Lung (tissue), 12 donors: ENCODE measurements around the gene ECM2. TPM values are rescaled to one million over a fixed set of nuclear protein-coding genes. Genes with fewer than 3 reads are reported as not detected.

ENCODE experiments used
- ATAC-seq: fragments of 200-7000 bp; cut with Tn5 transposase; one replicate; pipeline ENCODE4 v1.9.1; 2020; ENCODE audit warnings: moderate number of reproducible peaks; ENCODE audit not compliant: insufficient read depth, low FRiP score
- DNase-seq, 3 donors: peaks; one replicate each; pipeline ENCODE4 v3.0.0-alpha.2; 2013 to 2017
- H3K27ac ChIP-seq, 2 donors: one replicate each; pipeline ENCODE4 v1.5.1; 2013; ENCODE audit warnings: mild to moderate bottlenecking in 2 of 2, moderate library complexity in 2 of 2, control low read depth in 1 of 2, inconsistent platforms in 1 of 2, low read depth in 1 of 2, low read length in 1 of 2
- H3K27me3 ChIP-seq, 3 donors: one replicate each; pipeline ENCODE4 v1.5.1; 2013; ENCODE audit warnings: low read length in 2 of 3; ENCODE audit not compliant: control insufficient read depth in 3 of 3, insufficient read depth in 3 of 3
- H3K36me3 ChIP-seq, 4 donors: one replicate each; pipeline ENCODE4 v1.5.1; 2013; ENCODE audit warnings: low read length in 4 of 4, mild to moderate bottlenecking in 1 of 4, moderate library complexity in 1 of 4; ENCODE audit not compliant: control insufficient read depth in 4 of 4, insufficient read depth in 4 of 4
- H3K4me1 ChIP-seq, 5 donors: one replicate each; pipeline ENCODE4 v1.5.1; 2013; ENCODE audit warnings: low read length in 5 of 5, mild to moderate bottlenecking in 2 of 5, moderate library complexity in 1 of 5; ENCODE audit not compliant: control insufficient read depth in 5 of 5, insufficient read depth in 5 of 5
- H3K4me3 ChIP-seq: one replicate; pipeline ENCODE4 v1.5.1; 2013; ENCODE audit warnings: mild to moderate bottlenecking, control low read depth, moderate library complexity
- H3K9ac ChIP-seq, 2 donors: one replicate each; pipeline ENCODE4 v1.5.1; 2013; ENCODE audit warnings: low read length in 2 of 2, control low read depth in 1 of 2; ENCODE audit not compliant: insufficient read depth in 1 of 2
- H3K9me3 ChIP-seq, 4 donors: one replicate each; pipeline ENCODE4 v1.5.1; 2013; ENCODE audit warnings: low read length in 3 of 4, mild to moderate bottlenecking in 1 of 4, moderate library complexity in 1 of 4; ENCODE audit not compliant: control insufficient read depth in 4 of 4, insufficient read depth in 3 of 4
- WGBS, 2 donors: extraction: QIAGEN DNeasy Blood & Tissue Kit; methylation state at CpG; one replicate each; pipeline ENCODE4 v1.1.7; 2013; 5-methylcytosine and 5-hydroxymethylcytosine counted together
- polyA plus RNA-seq, 2 donors: library from polyadenylated mRNA; stranded (reverse); fragments of 200-250 nt; gene quantifications; one replicate each; pipeline ENCODE4 v1.2.1, GENCODE V29; 2013
- total RNA-seq, 2 donors: library from RNA; depleted of rRNA in 1 of 2; stranded (reverse); fragments of >200 nt in 1 of 2; gene quantifications; one replicate each; pipeline ENCODE4 v1.2.1, GENCODE V29; 2014 to 2021
- TF ChIP-seq, protein P1 (sequence below): IDR thresholded peaks from 2 replicates; pipeline ENCODE4 v1.5.1; 2012; ENCODE audit warnings: mild to moderate bottlenecking; ENCODE audit errors: control extremely low read depth, extremely low read depth
- donor health status: control.
- donor health status: control.
- donor health status: Bipolar disorder and iron deficiency.
- donor health status: healthy.
- donor health status: DM: yes; HTN: yes; CAD: no.

Gene ECM2
- total and polyA plus RNA-seq, 4 donors, result 0.92 to 63.1 (median 2.4) TPM

DNA sequence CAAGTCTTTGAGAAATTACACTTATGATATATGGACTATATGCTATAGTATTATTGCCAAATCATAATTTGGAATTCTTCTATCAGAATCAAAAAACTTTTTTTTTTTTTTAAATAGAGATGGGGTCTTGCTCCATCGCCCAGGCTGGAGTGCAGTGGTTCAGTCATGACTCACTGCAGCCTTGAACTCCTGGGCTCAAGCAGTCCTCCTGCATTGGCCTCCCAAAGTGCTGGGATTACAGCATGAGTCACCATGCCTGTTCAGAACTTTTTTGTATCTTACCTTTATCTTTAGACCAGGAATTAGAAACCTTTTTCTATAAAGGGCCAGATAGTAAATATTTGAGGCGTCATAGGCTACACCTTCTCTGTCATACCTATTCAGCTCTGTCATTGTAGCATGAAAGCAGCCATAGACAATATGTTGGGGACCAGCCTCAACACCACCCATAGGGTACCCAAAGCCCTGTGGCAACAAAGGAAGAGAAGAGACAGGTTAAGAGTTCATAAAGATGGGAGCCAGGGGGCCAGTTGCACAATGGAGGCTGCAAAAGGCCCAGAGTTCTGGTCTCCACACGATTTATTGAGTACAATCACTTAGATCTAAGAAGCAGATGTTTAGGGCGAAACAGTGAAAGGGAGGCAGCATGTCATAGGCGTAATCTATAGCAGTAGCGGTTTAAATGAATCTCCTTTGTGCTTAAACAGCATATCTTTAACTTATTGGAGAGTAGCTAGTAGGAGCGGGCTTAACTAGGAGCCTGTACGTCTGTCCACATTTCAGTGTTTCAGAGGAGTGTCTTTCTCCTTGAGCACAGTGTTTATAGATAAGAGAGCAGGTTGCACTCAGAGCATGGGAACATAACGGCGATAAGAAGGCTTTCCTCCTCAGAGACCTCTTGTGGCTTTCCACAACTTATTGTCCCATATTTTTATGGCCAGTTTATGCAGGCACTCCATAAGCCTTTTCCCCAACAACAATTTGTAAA, 12.5 kb downstream of the ECM2 start:
- H3K36me3 ChIP-seq, result peaks cover 0 to 4% (median 2%) of the 10 kb centered on the region in 4 donors
- H3K9ac ChIP-seq, result no peak overlapping the region
- H3K27me3 ChIP-seq, result no peaks in the 10 kb centered on the region
- no peak overlapping the region for H3K4me3 ChIP-seq
- DNase-seq (no peak), ATAC-seq (no peak)
- H3K9me3 ChIP-seq, result no peaks in the 10 kb centered on the region
- H3K4me1 ChIP-seq, result peaks cover 0 to 2% (median 0%) of the 10 kb centered on the region in 5 donors
- WGBS, 2 donors, result 83 to 92% methylated on average over 10 of the region's 10 CpGs
- TF ChIP-seq, protein P1, sequence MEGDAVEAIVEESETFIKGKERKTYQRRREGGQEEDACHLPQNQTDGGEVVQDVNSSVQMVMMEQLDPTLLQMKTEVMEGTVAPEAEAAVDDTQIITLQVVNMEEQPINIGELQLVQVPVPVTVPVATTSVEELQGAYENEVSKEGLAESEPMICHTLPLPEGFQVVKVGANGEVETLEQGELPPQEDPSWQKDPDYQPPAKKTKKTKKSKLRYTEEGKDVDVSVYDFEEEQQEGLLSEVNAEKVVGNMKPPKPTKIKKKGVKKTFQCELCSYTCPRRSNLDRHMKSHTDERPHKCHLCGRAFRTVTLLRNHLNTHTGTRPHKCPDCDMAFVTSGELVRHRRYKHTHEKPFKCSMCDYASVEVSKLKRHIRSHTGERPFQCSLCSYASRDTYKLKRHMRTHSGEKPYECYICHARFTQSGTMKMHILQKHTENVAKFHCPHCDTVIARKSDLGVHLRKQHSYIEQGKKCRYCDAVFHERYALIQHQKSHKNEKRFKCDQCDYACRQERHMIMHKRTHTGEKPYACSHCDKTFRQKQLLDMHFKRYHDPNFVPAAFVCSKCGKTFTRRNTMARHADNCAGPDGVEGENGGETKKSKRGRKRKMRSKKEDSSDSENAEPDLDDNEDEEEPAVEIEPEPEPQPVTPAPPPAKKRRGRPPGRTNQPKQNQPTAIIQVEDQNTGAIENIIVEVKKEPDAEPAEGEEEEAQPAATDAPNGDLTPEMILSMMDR, result no peak
- no peak overlapping the region for H3K27ac ChIP-seq

DNA sequence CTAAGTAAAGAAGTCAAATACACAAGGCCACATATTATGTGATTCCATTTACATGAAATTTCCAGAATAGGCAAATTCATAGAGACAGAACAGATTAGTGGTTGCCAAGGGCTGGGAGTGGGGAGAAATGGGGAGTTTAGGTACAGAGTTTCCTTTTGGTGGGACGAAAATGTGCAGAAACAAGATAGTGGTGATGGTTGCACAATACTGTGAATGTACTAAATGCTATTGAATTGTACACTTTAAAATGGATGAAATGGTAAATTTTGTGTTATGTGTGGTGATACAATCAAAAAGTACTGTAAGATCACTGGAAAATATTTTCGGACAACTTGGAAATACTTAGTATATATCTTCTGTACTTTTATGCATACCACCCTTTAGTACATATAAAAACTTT, 15.0 kb downstream of the ECM2 start:
- Histone ChIP-seq H3K4me1 (peaks cover 0 to 2% (median 0%) of the 10 kb centered on the region in 5 donors), H3K27me3 (no peaks in the 10 kb centered on the region), H3K27ac (no peak overlapping the region), H3K4me3 (no peak overlapping the region), H3K36me3 (peaks cover 0 to 17% (median 4%) of the 10 kb centered on the region in 4 donors), H3K9ac (no peak overlapping the region), H3K9me3 (no peaks in the 10 kb centered on the region)
- no peak for DNase-seq
- WGBS, 2 donors, result 86 to 92% methylated on average over 2 of the region's 2 CpGs
- ATAC-seq, result no peak
- TF ChIP-seq, protein P1, result no peak

DNA sequence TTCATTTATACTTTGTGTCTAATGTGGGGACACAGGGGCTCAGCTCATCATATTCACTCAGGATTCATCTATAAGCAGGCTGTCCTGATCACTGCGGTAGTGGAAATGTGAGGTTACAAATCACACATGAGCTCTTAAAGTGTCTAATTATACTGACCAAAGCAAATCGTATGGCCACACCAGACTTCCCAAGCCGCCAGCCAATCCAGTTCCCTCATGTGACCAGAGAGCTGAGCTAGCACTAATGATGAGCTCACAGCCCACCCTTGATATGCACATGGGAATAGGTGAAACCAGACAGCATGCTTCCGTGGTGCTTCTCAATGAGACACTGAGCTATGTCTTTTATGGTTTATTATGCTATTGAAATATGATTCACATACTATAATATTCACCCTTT, 17.6 kb downstream of the ECM2 start:
- Histone ChIP-seq H3K27me3 (no peaks in the 10 kb centered on the region), H3K4me3 (no peak overlapping the region), H3K9me3 (no peaks in the 10 kb centered on the region), H3K4me1 (peaks cover 0 to 3% (median 0%) of the 10 kb centered on the region in 5 donors), H3K9ac (no peak overlapping the region), H3K27ac (no peak overlapping the region), H3K36me3 (peaks cover 0 to 23% (median 4%) of the 10 kb centered on the region in 4 donors)
- WGBS, 2 donors, result 90 to 92% methylated on average over 4 of the region's 4 CpGs
- DNase-seq (no peak), ATAC-seq (no peak)
- TF ChIP-seq, protein P1, result no peak
